Stimulated activated CD8-positive, alpha-beta memory T cell treated with anti-CD3 and anti-CD28 coated beads, Interleukin-12 subunit alpha, Interleukin-12 subunit beta, amount 100 ng/mL, for 24 hours (primary cell): ENCODE measurements around the gene PITPNM2.

Source experiments
- DNase-seq: peaks from one replicate; pipeline ENCODE4 v3.0.0-alpha.2; 2020; ENCODE audit errors: extremely low read depth

PITPNM2 gene

GRCh38 chr12:123143736-123144461, 7.0 kb downstream of the PITPNM2 start:
- DNase-seq, result no peak

- DNase-seq, result no peak
These were observed 7.8 kb downstream of the PITPNM2 start for GRCh38 chr12:123142921-123143735.

GRCh38 chr12:123142518-123142840, 8.4 kb downstream of the PITPNM2 start:
- no peak for DNase-seq

GRCh38 chr12:123141615-123142517, 9.0 kb downstream of the PITPNM2 start:
- DNase-seq, result no peak

- DNase-seq, result no peak
These were observed 9.9 kb downstream of the PITPNM2 start for GRCh38 chr12:123140676-123141614.

- DNase-seq, result no peak
These were observed 10.8 kb downstream of the PITPNM2 start for GRCh38 chr12:123139926-123140675.

GRCh38 chr12:123135688-123136087, 15.2 kb downstream of the PITPNM2 start:
- DNase-seq, result no peak

- no peak for DNase-seq
These were observed 16.1 kb downstream of the PITPNM2 start for GRCh38 chr12:123134826-123135225.

- DNase-seq, result no peak
These were observed 16.6 kb downstream of the PITPNM2 start for GRCh38 chr12:123134271-123134671.

GRCh38 chr12:123133701-123134100, 17.2 kb downstream of the PITPNM2 start:
- no peak for DNase-seq

GRCh38 chr12:123132951-123133619, 17.8 kb downstream of the PITPNM2 start:
- DNase-seq, result no peak

GRCh38 chr12:123131879-123132402, 18.9 kb downstream of the PITPNM2 start:
- no peak for DNase-seq

GRCh38 chr12:123131291-123131832, 19.5 kb downstream of the PITPNM2 start:
- no peak for DNase-seq

- DNase-seq, result no peak
These were observed 21.3 kb downstream of the PITPNM2 start for GRCh38 chr12:123129621-123130020.

GRCh38 chr12:123127182-123127495, 23.8 kb downstream of the PITPNM2 start:
- DNase-seq, result no peak

- DNase-seq, result no peak
These were observed 24.4 kb downstream of the PITPNM2 start for GRCh38 chr12:123126294-123127181.

GRCh38 chr12:123122626-123123025, 28.3 kb downstream of the PITPNM2 start:
- no peak for DNase-seq

- DNase-seq, result no peak
These were observed 29.2 kb downstream of the PITPNM2 start for GRCh38 chr12:123121670-123122069.
